HG02571 (cell line): Measurements from ENCODE around the gene PPIF.

Experiments used
- ATAC-seq: cut with Tn5 transposase; IDR thresholded peaks from one replicate; pipeline ENCODE4 v1.9.1; 2021; ENCODE audit warnings: mild to moderate bottlenecking, moderate library complexity; ENCODE audit not compliant: unreplicated experiment

Gene PPIF

DNA sequence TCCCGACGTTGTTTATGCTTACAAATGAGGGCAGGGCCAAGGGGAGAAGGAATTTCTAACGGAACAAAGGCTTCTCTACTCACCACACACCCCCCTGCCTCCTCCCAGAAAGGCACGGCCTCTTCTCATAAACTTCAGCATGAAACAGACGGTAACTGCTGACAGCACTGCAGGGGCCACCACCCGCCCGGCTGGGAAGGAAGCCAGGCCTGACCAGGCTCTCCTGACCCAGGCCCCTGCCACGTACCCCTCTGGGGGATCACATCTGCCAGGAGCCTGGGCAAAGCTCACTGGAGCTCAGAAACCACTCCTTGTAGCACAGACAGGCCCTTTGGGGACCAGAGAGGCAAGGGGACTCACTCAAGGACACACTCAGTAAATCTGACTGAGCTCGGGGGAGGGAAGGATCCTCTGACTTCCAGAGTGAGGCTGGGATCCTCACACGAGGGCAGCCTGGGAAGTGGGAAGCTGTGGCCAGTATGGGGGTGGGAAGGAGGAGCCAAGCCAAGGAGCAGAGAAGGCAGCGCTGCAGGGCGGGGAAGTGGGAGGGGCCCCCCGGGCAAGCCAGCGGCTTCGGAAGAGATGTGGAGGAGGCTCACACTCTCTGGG lies 52.1 kb downstream of the PPIF start:
- ATAC-seq: no peak

DNA sequence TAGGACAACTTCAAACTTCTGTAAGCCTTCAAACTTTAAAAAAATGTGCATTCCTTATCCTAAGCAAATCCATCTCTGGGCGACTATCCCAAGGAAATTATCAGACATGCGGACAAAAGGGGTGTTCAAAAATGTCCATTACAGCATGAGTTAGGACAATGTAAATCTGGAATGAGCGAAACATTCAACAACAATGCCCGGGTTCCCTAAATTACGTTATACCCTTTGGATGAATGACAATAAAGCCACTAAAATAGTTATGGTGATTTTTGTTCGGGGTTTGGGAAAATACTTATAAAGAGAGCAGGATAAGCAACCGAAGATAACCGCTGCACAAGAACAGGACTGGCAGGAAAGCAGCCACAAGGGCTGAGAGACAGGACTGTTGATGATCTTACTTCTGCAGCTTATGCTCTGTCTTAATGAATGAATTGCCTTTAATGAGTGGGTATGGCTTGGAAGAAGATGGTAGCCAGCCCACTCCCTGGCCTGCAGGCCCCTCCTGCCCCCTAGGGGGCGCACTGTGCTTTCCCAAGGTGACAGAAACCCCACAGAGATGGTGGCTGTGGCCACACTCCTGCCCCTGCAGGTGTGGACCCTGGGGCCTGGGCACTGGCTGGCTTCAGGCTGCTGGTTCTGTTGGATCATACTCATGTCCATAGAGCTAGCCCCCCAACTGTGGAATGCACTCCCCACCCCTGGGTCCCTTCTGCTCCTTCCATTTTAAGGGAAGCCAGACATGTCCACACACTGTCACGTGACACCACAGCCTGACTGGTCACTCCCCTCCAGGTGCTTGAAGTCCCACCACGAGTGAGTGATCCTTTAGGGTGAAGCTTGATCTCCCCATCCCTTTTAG lies 53.1 kb downstream of the PPIF start:
- no peak for ATAC-seq

DNA sequence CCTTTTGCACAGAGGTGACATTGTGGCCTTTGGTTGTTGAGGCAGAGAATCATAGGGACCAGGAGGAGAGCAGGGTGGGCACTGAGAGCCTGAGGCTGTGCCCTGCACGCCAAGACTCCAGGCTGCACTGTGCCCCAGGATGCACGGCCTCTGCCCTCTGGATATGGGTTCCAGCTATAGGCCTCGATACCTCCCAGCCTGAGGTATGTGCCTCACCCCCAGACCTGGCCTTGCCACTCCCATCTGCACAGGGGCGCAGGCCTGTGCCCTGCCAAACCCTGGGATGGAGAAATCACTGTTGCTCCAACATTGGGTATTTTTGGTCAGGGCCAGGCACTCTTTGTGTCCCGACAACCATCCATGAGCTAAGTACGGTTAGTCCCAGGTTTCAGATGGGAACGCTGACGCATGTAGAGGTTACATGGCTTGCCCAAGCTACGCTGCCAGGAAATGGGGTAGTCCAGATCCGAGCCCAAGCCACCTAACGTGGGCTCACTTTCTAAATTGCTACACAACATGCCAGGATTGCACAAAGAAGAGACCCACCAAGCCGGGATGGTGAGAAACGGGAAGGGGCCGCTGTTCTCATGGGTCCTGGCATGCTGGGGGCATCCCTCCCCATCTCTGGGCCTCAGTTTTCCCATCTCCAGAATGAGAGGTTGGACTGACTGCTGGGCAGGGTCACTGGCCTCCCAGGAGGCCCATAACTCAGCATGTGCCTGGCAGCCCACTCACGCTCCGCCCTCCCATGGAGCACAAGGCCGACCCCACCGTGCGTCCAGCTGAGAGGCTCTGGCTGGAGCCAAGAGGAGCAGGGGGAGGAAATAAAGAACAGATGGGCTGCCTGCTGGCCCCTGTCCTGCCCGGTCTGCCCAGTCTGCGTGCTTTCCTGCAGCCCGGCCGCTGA lies 54.0 kb downstream of the PPIF start:
- ATAC-seq: no peak

DNA sequence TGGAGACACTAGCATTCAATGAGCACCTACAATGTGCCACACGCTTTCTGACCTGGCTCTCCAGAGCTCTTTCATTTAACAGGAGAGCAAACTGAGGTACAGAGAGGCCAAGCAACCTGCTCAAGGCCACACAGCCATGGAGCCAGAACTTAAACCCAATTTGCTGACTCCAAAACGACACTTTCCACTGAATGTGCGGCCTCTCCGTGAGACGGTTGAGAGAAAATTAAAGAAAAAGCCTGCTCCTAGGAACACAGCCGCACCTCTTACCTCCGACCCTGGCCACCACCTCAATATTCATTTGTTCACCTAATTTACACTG lies 55.3 kb downstream of the PPIF start:
- no peak for ATAC-seq

DNA sequence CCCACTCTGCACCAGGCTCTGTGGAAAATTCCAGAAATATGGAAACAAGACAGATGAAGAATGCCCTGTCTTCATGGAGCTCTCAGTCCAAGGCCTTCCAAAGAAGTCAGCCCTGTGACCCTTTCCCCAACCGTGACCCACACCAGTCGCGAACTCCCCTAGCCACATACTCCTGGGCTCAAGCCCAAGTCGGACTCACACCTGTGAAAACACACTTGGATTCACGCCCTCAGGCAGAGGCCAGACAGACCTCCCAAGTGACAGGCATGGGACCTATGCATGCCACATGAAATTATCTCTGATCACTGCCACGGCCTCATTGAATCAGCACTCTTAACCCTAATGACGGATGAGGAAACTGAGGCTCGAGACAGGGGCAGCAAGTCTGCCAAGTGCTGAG lies 55.7 kb downstream of the PPIF start:
- ATAC-seq: no peak

DNA sequence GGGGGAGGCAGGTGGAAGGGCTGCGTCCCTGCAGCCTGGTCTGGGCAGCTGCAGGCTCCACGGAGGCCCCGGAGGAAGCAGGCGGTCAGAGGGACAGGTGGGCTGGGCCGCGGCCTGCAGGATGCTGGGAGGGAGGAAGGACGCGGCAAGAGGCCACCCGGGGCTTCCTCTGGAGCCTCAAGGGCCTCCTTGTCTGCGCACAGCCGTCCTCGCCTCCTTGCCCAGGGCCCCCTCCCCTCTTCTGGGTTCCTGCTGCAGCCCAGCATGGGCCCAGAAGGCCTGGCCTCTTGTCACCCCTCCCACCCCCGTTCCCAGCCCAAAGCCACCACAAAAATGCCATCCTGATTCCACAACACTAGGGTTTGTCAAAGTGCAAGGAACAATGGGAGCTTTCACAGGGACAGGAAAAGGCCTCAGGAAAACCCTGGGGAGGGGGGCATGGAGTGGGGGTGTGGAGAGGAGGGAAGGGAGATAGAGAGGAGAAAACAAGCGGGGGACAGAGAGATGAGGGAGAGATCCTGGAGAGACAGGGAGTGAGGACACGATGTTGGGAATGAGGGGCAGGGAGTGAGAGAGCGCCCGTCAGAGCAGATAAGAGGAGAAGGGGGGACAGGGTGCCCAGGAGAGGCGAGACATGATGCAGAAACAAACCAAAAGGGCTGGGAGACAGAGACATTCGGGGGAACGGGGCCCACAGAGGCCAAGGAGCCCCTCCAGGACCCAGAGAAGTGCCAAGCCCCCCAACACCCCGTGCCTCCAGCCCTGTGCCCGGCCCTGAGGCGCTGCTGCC lies 56.4 kb downstream of the PPIF start:
- ATAC-seq: no peak

DNA sequence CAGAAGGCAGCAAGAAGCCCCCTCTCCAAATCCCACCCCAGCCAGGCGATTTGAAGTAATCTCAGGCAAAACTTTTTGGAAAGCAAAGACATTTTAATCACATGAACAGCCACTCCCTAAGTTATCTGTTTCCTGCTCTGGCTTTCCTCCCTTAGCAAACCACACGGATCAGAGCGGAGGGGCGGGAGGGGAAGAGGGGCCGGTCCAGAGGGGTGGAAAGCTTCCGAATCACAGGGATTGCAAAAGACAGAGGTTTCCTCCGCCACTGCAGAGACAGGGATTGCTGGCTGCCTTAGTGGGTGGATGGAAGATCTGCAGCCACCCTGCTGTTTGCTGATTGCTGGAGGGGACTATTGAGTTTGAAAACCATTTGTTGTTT lies 57.0 kb downstream of the PPIF start:
- no peak for ATAC-seq

DNA sequence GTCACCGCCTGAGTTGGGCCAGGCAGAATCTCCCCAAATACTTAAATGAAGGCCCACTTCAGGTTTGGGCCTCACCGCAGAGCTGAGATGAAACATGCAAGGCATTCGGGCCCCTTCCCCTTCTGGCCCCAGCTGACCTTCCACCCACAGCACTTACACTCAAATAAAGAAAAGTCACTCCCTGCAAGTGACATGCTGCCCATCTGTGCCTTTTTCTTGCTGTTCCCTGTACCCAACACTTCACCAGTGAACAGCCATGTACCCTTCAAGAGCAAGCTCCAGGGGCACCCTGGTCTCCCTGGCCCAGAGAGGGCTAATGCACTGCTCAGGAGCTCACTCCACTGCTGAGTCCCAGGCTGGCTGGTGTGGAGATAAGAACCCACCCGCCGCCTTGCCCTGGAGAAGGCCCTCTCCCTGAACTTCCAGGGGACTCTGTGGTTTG lies 57.4 kb downstream of the PPIF start:
- no peak for ATAC-seq
